K562 (cell line): ENCODE measurements around the gene CSNK2A1. TPM values are rescaled to one million over a fixed set of nuclear protein-coding genes. Genes with fewer than 3 reads are reported as not detected.
A peak's percentile ranks its signal among the peaks of the same experiment; 100 is the strongest.

Experiments used
- CTBP1 ChIP-seq: fragments of 450-650 bp; IDR thresholded peaks from 2 replicates; pipeline ENCODE4 v1.6.1; 2016; ENCODE audit warnings: borderline replicate concordance
- CTCF ChIP-seq, 3 experiments: IDR thresholded peaks in 2 of 3; conservative IDR thresholded peaks in 1 of 3; 2 replicates each; pipeline ENCODE4 v1.5.1; 2011 to 2012; ENCODE audit warnings: low read length in 3 of 3, mild to moderate bottlenecking in 3 of 3, control low read depth in 2 of 3, improper control_type of control experiment in 1 of 3, inconsistent platforms in 1 of 3, low read depth in 1 of 3, mixed read lengths in 1 of 3, moderate library complexity in 1 of 3; ENCODE audit not compliant: insufficient read depth in 2 of 3
- E2F1 ChIP-seq: sonication (generic); formaldehyde crosslinking; IDR thresholded peaks from 2 replicates; pipeline ENCODE4 v1.8.1; 2023; ENCODE audit warnings: mild to moderate bottlenecking, missing genetic modification reagents, moderate library complexity
- GABPB1 ChIP-seq: sonication (generic); formaldehyde crosslinking; IDR thresholded peaks from 2 replicates; pipeline ENCODE4 v1.8.0; 2022; ENCODE audit warnings: mild to moderate bottlenecking, missing genetic modification reagents
- KAT2B ChIP-seq: IDR thresholded peaks from one replicate; pipeline ENCODE4 v1.6.1; 2012; ENCODE audit warnings: low read depth, mild to moderate bottlenecking, control low read depth, inconsistent platforms, low read length, moderate library complexity
- LEF1 ChIP-seq: fragments of 450-650 bp; IDR thresholded peaks from 2 replicates; pipeline ENCODE4 v1.6.1; 2016; ENCODE audit warnings: mild to moderate bottlenecking
- MAFF ChIP-seq: IDR thresholded peaks from 2 replicates; pipeline ENCODE4 v1.6.1; 2012; ENCODE audit warnings: low read length, improper control_type of control experiment
- MGA ChIP-seq: fragments of 450-650 bp; IDR thresholded peaks from 2 replicates; pipeline ENCODE4 v1.6.1; 2016; ENCODE audit warnings: mild to moderate bottlenecking, moderate library complexity
- RCOR1 ChIP-seq, 2 experiments: IDR thresholded peaks; 2 replicates each; pipeline ENCODE4 v1.6.1; 2012; ENCODE audit warnings: low read depth in 2 of 2, low read length in 2 of 2, borderline replicate concordance in 1 of 2, improper control_type of control experiment in 1 of 2
- ZC3H8 ChIP-seq: fragments of 450-650 bp; IDR thresholded peaks from 2 replicates; pipeline ENCODE4 v1.6.1; 2017
- ZKSCAN1 ChIP-seq: fragments of 150-350 bp; IDR thresholded peaks from 2 replicates; pipeline ENCODE4 v1.6.1; 2016; ENCODE audit warnings: low read depth, low read length
- polyA plus RNA-seq, 8 experiments: library from polyadenylated mRNA; depleted of rRNA in 4 of 8; stranded (reverse) in 5 of 8; unstranded in 3 of 8; fragments of >200 nt; fragmentation: Nextera tagmentation in 2 of 8; fragmentation: Illumina TruSeq in 1 of 8; extraction: Ambion mirVana in 2 of 8; extraction: Trizol in 1 of 8; gene quantifications; 2 replicates each; pipeline versions ENCODE4 v1.2.1 to v1.2.3, GENCODE V29; 2011 to 2014; ENCODE audit warnings: inconsistent platforms in 1 of 8, missing spikeins in 1 of 8
- total RNA-seq, 7 experiments: library from RNA; depleted of rRNA in 6 of 7; stranded (reverse); fragments of >200 nt in 6 of 7; fragmentation: Illumina TruSeq in 2 of 7; extraction: Trizol in 2 of 7; gene quantifications; 2 replicates each; pipeline versions ENCODE4 v1.2.1 to v1.2.3, GENCODE V29; 2011 to 2021; ENCODE audit warnings: low replicate concordance in 1 of 7

Gene CSNK2A1
- total and polyA plus RNA-seq, 9 of the 15 experiments (the other 6 are each of a cell fraction or from before 2014, with no cell fraction given), result 71.0 to 251 (median 103) TPM

GRCh38 chr20:431012-431904 lies 112.3 kb downstream of the CSNK2A1 start (continued):
- TF ChIP-seq RCOR1 (IDR thresholded peaks at IDR 0.05; ENCODE audit: borderline replicate concordance in 1 of 2, low read depth in 2 of 2, low read length in 2 of 2) (peak in 1 of 2 experiments; percentile 53; a peak in 2 of 4 replicates), GABPB1 (CRISPR knock-in tag) (peak; percentile 1; the same call in 1 of the 2 replicates), LEF1 (no peak), CTCF (IDR thresholded peaks at IDR 0.05 in 2 of 3, conservative IDR thresholded peaks at IDR 0.05 in 1 of 3; ENCODE audit: insufficient read depth in 2 of 3, low read depth in 1 of 3, low read length in 3 of 3) (peak; percentile 77 to 98 (median 92)), ZKSCAN1 (0 out of 2 replicates have a peak, but pooled peaks have one; percentile 30), KAT2B (no peak), CTBP1 (peak; percentile 45; the same call in 1 of the 2 replicates), MAFF (no peak), E2F1 (CRISPR knock-in tag) (no peak), MGA (no peak), ZC3H8 (no peak)
